Esophagus (tissue), 2 donors: ENCODE measurements around the gene QRICH1. TPM values are rescaled to one million over a fixed set of nuclear protein-coding genes. Genes with fewer than 3 reads are reported as not detected.

Source experiments
- H3K27ac ChIP-seq, 2 donors: one replicate each; pipeline ENCODE4 v1.5.1; 2013; ENCODE audit warnings: low read depth in 2 of 2, mild to moderate bottlenecking in 2 of 2, inconsistent platforms in 1 of 2, low read length in 1 of 2, moderate library complexity in 1 of 2
- H3K27me3 ChIP-seq, 2 donors: one replicate each; pipeline ENCODE4 v1.6.1; 2013; ENCODE audit warnings: low read length in 2 of 2, control low read depth in 1 of 2, mild to moderate bottlenecking in 1 of 2; ENCODE audit not compliant: insufficient read depth in 2 of 2, control insufficient read depth in 1 of 2
- H3K36me3 ChIP-seq, 2 donors: one replicate each; pipeline ENCODE4 v1.6.1; 2013; ENCODE audit warnings: low read length in 1 of 2; ENCODE audit not compliant: control insufficient read depth in 2 of 2, insufficient read depth in 2 of 2
- H3K4me1 ChIP-seq, 2 donors: one replicate each; pipeline ENCODE4 v1.6.1; 2013; ENCODE audit warnings: low read length in 1 of 2; ENCODE audit not compliant: control insufficient read depth in 2 of 2, insufficient read depth in 2 of 2
- H3K4me3 ChIP-seq, 2 donors: one replicate each; pipeline ENCODE4 v1.5.1; 2013; ENCODE audit warnings: low read length in 2 of 2, mild to moderate bottlenecking in 2 of 2, low read depth in 1 of 2, moderate library complexity in 1 of 2
- H3K9me3 ChIP-seq, 2 donors: one replicate each; pipeline ENCODE4 v1.6.1; 2013; ENCODE audit warnings: mild to moderate bottlenecking in 2 of 2, low read depth in 1 of 2, low read length in 1 of 2, moderate library complexity in 1 of 2; ENCODE audit not compliant: control insufficient read depth in 2 of 2, insufficient read depth in 1 of 2
- WGBS, 2 donors: extraction: QIAGEN DNeasy Blood & Tissue Kit; methylation state at CpG; one replicate each; pipeline ENCODE4 v1.1.7; 2013; 5-methylcytosine and 5-hydroxymethylcytosine counted together
- polyA plus RNA-seq, 2 donors: library from polyadenylated mRNA; stranded (reverse); fragments of 200-250 nt; gene quantifications; one replicate each; pipeline ENCODE4 v1.2.3, GENCODE V29; 2013
- donor health status: healthy with polysubstance abuse.
- donor health status: Bipolar disorder and iron deficiency.

The QRICH1 gene
- polyA plus RNA-seq, 2 donors = 31.9 to 38.2 TPM

DNA sequence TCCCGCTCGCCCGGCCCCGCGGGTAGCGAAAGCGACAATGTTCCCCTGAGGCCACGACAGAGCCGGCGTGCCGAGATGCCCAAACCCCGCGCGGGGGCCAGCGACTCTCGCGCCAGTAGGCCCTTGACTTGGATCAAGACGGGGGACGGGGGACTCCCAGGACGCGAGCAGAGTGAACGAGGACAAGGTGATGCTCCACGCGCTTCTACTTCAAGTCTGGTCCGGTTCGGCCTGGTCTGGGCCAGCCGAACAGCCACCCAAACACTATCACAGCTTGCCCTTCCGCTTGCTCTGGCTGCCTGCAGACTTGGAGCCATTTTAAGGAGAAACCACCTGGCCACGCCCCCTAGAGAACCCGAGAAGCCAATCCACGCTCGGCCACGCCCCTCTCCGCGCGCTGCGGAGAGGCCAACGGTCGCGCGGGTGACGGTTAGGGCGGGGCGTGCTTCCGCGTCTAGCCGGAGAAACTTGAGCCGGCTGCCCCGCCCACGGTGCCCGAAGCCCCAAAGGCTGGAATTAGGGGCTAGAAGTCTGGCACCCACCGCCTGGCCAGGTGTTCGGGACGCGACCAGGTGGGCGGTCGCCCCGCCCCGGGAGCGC is 72.6 kb downstream of the QRICH1 start:
- peak overlapping the region; percentile 100 for H3K27ac ChIP-seq
- 0% methylated on average over 60 of the region's 60 CpGs for WGBS, 2 donors
- no peaks in the 10 kb centered on the region for H3K27me3 ChIP-seq
- no peaks in the 10 kb centered on the region for H3K9me3 ChIP-seq
- H3K4me3 ChIP-seq = peak overlapping the region; percentile 68 to 94
- peaks cover 8 to 25% of the 10 kb centered on the region in 2 donors for H3K4me1 ChIP-seq
- peaks cover 2 to 30% of the 10 kb centered on the region in 2 donors for H3K36me3 ChIP-seq

DNA sequence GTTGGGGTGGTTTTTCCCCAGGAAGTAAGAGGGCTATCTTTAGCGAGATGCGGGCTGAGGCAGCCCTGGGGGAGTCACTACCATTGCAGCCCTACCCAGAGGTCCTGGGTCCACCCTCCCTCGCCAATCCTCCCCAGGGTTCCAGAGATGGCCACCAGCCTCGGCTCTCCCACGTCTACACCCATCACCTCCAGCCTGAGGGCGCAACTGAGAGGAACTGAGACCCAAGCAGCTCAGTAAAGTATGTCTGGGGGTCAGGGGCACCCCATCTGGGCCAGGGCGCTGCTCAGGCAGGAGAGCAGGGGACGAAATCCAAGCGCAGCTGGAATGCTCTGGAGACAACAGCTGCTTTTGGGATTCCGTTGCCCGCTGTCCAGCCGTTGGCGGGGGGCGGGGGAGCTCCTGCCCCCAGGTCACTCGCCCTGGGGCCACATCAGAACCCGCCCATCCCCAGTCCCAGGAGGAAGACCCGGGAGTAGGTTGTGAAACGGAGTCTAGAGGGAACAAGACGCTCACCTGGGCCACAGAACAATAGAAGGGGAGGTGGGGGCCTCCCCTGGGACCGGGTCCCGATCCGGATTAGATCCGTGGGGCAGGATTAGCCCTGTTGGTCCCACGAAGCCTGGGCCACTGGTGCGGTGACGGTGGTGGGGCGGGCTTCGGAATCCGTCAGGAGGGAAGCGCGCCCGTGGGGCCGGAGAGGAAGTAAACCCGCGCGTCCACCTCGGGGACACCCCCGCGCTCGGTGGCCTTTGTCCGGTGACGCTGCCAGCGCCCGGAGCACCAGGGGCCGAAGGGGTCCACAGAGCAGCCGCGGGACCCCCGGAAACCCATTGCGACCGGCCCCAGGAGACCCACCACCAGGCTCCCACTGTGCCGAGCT is 73.3 kb downstream of the QRICH1 start:
- WGBS, 2 donors = 1 to 2% methylated on average over 47 to 51 of the region's 51 CpGs
- Histone ChIP-seq H3K36me3 (peaks cover 2 to 27% of the 10 kb centered on the region in 2 donors), H3K27me3 (no peaks in the 10 kb centered on the region), H3K27ac (peak overlapping the region; percentile 100), H3K9me3 (no peaks in the 10 kb centered on the region), H3K4me1 (peaks cover 8 to 25% of the 10 kb centered on the region in 2 donors), H3K4me3 (peak overlapping the region; percentile 68 to 94)

DNA sequence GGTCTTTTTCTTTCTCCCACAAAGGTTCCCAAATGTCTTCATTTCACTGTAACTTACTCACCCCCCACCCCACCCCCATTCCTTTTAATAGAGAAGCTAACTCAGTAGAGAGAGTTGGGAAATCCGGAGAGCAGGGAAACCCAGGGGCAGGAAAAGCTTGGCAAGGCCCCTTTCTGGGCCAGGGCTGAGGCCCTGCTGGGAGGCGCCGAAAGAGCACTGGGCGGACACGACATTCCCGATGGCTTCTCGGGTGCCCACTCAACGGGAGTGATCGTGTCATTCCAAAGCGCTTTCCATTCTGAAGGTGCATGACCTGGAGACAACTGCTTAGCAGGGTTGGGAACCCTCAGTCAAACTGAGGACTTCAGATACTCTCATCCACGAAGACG is 73.9 kb downstream of the QRICH1 start:
- no peaks in the 10 kb centered on the region for H3K9me3 ChIP-seq
- H3K36me3 ChIP-seq = peaks cover 8 to 24% of the 10 kb centered on the region in 2 donors
- WGBS, 2 donors = 32 to 44% methylated on average over 12 of the region's 12 CpGs
- H3K4me3 ChIP-seq = peak overlapping the region; percentile 68 to 94
- H3K4me1 ChIP-seq = peaks cover 8 to 20% of the 10 kb centered on the region in 2 donors
- no peaks in the 10 kb centered on the region for H3K27me3 ChIP-seq
- peak overlapping the region; percentile 100 for H3K27ac ChIP-seq

DNA sequence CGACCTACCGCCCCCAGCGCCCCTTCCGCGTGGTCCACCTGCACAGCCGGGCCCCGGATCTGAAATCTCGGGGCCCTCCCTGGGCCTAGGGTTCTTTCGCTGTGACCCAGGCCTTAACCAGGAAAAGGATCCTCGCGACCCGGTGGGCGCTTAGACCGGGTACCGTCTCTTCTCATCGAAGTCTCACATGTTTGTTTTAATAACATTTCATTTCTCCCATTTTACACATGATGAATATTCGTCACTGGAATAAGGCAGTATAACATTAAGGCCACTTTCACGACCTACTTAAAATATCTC is 75.2 kb downstream of the QRICH1 start:
- peak overlapping the region; percentile 76 to 88 for H3K4me3 ChIP-seq
- H3K9me3 ChIP-seq = no peaks in the 10 kb centered on the region
- no peaks in the 10 kb centered on the region for H3K27me3 ChIP-seq
- H3K4me1 ChIP-seq = peaks cover 8 to 22% of the 10 kb centered on the region in 2 donors
- H3K27ac ChIP-seq = peak overlapping the region; percentile 84 to 90
- 2% methylated on average over 18 of the region's 18 CpGs for WGBS, 2 donors
- peaks cover 8 to 22% of the 10 kb centered on the region in 2 donors for H3K36me3 ChIP-seq

DNA sequence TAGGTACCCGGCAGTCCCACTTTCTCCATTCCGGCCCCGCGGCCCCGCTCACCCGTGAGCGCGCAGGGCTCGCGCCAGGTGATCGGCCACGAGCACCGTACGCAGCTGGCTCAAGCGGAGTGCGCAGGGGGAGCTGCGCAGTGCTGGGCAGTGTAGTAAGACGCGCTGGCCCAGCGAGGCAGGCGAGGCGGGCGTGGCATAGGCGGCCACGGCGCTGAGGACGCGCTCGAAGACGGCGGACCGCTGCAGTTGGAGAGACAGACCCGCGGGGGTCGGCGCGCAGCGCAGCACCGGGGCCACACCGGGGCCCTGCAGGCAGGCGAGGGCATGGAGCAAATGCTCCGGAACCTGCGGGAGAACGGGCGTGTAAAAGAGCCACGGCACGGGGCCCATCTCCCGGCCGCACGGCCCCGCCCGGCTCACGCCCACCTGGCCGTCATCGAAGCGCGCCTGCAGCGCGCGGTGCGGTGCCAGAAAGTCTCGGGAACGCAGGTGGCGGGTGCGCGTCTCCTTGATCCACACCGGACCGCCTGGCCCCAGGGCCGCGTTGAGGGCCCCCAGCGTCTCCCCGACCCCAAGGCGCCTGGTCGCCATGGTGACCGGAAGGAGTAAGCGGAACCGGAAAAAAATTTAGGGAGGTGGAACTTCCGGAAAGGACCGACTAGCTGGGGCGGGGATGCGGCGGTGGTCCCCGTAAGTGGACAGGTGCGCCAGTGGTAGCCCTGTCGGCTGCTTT is 75.7 kb downstream of the QRICH1 start, which contains the start of gene DALRD3:
TSS of gene DALRD3 (minus strand) at position 610 of the 736 bp plus-strand sequence. CDS start at position 594, 16 bp downstream.
- Histone ChIP-seq H3K27me3 (no peaks in the 10 kb centered on the region), H3K4me1 (peaks cover 8 to 23% of the 10 kb centered on the region in 2 donors), H3K4me3 (peak within 1 kb of the TSS; percentile 76 to 88), H3K36me3 (peaks cover 8 to 25% of the 10 kb centered on the region in 2 donors), H3K9me3 (no peaks in the 10 kb centered on the region), H3K27ac (peak within 1 kb of the TSS; percentile 84 to 90)
- 0% methylated on average over 69 to 85 of the region's 85 CpGs for WGBS, 2 donors

DNA sequence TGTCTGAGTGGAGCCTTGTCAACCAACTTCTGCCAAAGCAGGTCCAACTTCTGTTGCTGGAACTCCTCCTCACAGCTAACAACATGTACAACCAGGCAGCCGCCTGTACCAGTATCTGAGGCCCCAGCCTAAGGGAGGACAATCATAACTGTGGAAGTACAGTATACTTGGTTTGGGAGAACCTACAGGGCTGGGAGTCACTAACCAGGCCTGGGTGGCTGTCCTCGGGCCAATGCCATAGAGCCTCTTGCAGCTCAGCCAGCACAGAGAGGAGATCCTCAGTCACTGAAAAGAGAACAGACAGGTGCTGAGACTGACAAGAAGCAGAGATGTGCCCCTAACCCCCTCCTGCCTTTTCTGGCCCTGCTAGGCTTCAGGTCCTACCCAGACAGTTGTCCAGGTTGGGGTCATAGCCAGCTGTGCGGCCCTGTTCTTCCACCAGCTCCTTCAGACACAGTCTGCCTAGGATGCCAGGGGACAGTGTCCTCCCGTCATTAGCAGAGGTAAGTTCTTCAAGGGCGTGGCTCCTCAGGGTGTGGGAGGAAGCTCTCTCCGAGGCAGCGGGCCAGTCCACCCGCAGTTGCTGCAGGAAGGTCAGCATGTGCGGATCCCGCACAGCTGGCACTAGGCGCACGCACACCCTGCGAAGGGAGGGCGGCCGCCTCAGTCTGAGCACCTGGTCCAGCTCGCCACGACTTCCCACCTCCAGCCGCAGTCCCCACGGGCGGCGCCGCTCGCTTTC is 76.5 kb downstream of the QRICH1 start:
- peaks cover 5 to 24% of the 10 kb centered on the region in 2 donors for H3K4me1 ChIP-seq
- peak overlapping the region; percentile 76 to 88 for H3K4me3 ChIP-seq
- no peaks in the 10 kb centered on the region for H3K9me3 ChIP-seq
- no peaks in the 10 kb centered on the region for H3K27me3 ChIP-seq
- peaks cover 8 to 32% of the 10 kb centered on the region in 2 donors for H3K36me3 ChIP-seq
- H3K27ac ChIP-seq = peak overlapping the region; percentile 84 to 90
- 6 to 7% methylated on average over 23 of the region's 23 CpGs for WGBS, 2 donors

DNA sequence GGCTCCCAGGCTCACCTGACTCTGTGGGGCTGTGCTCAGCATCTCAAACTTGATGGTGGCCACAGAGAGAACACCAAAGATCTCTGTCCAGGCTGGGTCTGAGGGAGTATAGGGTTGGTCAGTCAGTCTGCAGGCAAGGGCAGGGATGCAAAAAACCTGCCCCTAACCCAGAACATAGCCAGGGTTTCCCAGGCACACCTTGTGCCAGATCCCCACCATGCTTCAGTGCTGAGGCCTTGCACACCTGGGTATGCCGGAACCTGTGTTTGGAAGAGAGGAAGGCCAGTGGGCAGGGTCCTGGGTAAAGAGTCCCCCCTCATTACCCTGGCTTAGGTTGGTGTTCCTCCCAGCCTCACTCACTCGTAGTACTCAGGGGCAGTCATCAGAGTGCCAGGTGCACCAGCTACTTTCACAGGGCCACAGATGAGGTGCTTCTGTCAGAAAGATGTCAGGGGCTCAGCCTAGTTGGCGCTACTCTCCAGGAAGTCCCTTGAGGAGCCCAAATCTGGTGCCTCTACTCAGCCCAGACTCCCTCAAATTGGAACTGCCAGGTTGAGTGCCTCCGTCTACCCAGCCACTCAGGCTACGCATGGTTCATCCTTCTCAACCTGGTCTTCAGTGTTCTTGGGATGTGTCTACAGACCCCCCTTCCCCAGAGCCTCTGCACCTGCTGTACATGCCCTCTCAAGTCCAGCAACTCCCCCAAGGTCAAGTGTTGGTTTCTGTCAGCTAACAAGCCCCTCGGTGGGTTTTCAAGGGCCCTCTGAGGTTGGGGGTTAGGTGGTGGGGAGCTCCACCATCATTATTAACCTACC is 77.2 kb downstream of the QRICH1 start:
- Histone ChIP-seq H3K36me3 (peaks cover 15 to 32% of the 10 kb centered on the region in 2 donors), H3K27ac (no peak overlapping the region), H3K4me3 (no peak overlapping the region), H3K4me1 (peaks cover 5 to 27% of the 10 kb centered on the region in 2 donors), H3K9me3 (no peaks in the 10 kb centered on the region), H3K27me3 (no peaks in the 10 kb centered on the region)
- WGBS, 2 donors = 85% methylated on average over 6 of the region's 6 CpGs

DNA sequence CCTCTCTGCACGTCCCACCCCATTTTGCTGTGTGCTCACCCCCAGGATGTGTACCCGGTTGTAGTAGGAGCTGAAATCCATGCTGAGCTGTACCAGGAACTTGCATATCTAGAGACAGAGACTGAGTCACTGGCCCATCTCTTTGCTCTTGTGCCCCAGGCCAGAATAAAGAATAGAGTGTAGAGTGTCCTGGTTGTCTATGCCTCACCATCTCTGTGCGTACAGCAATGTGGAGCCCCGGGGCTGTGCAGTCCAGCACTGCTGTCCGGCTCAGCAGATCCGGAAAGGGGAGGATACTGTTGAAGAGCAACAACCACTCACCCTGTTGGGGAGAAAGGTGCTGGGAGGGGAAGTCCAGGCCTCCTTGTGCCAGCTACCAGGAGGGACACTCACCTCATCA is 78.1 kb downstream of the QRICH1 start:
- H3K4me1 ChIP-seq = peaks cover 5 to 30% of the 10 kb centered on the region in 2 donors
- WGBS, 2 donors = 72 to 76% methylated on average over 6 of the region's 6 CpGs

More for the DNA sequence above, 78.1 kb downstream of the QRICH1 start:
- Histone ChIP-seq H3K9me3 (no peaks in the 10 kb centered on the region), H3K27me3 (no peaks in the 10 kb centered on the region), H3K36me3 (peaks cover 16 to 32% of the 10 kb centered on the region in 2 donors), H3K27ac (no peak overlapping the region), H3K4me3 (no peak overlapping the region)
